HG02763 (cell line): Measurements from ENCODE around the gene FBXL7.

Experiments used
- ATAC-seq: cut with Tn5 transposase; IDR thresholded peaks from one replicate; pipeline ENCODE4 v1.9.1; 2021; ENCODE audit warnings: mild to moderate bottlenecking, moderate library complexity; ENCODE audit not compliant: unreplicated experiment

The FBXL7 gene

DNA sequence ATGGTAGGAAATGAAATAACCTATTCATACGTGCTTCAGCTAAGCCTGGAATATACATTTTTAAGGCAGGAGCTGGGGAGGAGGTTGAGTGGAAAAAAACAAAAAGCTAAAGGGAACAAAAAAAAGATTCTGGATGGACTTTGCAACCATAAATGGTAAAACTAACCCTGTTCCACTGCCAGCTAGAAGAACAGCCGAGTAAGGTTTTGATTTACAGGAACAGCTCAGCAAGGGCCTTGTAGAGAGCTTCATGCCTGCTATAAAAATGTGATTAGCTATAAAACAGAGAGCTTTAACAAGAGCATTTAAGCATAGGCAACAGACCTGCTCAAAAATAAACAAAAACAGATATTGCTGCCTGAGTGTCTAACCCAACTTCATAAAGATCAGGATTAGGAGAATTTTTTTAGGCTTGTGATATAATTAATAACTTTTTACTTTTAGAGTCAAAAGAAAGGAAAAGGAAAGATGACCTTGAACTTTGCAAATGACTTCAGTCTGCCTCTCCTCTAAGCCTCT, 194.8 kb downstream of the FBXL7 start:
- no peak for ATAC-seq

GRCh38 chr5:15695215-15695731, 195.3 kb downstream of the FBXL7 start:
- no peak for ATAC-seq

GRCh38 chr5:15700373-15700772, 200.4 kb downstream of the FBXL7 start:
- ATAC-seq, result no peak

- ATAC-seq, result no peak
Measured at GRCh38 chr5:15702102-15702501, 202.1 kb downstream of the FBXL7 start.

DNA sequence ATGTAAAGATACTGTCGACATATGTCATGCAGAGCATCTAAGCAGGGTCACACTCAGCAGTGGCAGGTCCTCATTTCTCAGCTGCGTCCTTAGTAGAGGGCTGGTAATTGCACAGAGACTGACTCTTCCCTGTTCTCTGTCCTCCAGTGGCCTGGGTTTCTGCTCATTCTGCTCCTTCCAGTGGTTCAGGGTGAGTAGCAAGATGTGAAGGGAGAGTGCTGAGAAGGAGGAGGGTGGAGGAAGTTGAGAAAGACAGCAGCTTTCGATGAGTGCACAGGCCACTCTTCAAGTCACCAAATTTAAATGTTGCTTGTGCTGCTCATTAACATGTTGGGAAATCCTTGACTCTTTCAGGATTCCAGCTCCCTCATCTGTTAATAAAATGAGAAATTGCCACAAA, 203.9 kb downstream of the FBXL7 start:
- no peak for ATAC-seq

- ATAC-seq, result no peak
Measured at GRCh38 chr5:15704397-15704947, 204.5 kb downstream of the FBXL7 start.

GRCh38 chr5:15707631-15708030, 207.7 kb downstream of the FBXL7 start:
- no peak for ATAC-seq

GRCh38 chr5:15711892-15712291, 211.9 kb downstream of the FBXL7 start:
- ATAC-seq, result no peak

- no peak for ATAC-seq
Measured at GRCh38 chr5:15715535-15715934, 215.6 kb downstream of the FBXL7 start.

GRCh38 chr5:15715967-15716366, 216.0 kb downstream of the FBXL7 start:
- no peak for ATAC-seq

- ATAC-seq, result no peak
Measured at GRCh38 chr5:15717001-15717400, 217.0 kb downstream of the FBXL7 start.

DNA sequence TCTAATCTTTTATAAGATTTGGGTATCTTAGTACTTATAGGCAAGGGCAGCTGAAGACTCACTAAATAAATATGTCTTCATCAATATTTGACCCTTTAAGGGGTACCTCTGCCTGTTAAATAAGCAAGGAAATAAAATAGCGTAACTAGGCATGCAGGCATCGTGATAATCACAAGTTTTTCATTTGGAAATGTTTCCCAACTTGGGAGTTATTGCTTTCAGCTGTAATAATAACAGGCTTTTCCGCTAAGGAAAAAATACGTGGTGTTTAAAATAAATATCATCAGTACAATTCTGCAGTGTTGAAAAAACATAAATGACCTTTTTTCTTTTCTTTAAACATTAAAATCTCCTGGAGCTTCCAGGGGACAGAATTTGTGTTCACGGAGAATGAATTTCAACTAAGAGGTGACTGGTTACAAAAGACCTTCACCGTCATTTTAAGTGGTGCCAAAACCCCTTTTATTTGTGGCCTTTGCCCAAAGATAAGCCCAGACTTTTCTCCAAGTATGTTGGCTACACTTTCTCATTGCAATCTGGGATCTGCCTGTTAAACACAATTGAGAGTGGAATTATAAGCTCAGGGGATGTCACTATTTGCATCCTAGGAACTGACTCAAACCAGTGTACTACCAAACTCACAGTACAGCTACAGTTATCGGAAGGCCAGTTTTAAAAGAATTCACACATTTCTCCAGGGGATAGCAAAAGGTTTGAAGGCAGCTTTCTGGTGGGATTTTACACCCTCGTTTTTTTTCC, 218.6 kb downstream of the FBXL7 start:
- ATAC-seq, result no peak

GRCh38 chr5:15719784-15720183, 219.8 kb downstream of the FBXL7 start:
- no peak for ATAC-seq

DNA sequence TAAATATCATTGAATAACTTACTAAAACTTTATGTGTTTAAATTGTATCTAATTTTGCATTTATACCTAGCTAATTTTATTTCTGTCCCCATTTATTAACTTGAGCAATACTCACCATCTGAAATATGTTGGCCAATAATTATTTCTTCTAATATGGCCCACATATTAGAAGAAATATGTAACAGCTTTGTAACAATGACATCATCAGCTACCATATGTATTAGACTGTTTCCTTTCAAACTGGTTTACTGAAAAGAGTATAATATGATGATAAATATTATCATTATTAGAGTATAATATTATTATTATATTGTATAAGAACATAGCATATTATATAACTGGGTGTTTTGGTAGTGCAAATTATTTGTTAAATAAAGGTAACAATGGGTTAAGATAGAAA, 220.5 kb downstream of the FBXL7 start:
- no peak for ATAC-seq

GRCh38 chr5:15722305-15722704, 222.3 kb downstream of the FBXL7 start:
- no peak for ATAC-seq

DNA sequence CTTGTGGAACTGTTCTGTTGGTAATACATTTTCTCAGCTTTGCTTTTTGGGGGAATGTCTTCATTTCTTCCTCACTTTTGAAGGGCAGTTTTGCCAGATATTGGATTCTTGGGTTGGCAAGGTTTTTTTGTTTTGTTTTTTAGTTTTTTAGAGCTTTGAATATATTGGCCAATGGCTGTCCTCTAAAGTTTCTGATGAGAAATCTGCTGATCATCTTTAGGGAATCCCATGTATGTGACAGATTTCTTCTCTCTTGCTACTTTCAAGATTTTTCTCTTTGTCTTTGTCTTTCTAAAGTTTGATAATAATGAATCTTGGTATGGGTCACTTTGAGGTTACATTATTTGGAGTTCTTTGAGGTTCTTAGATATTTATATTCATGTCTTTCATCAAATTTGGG, 227.4 kb downstream of the FBXL7 start:
- no peak for ATAC-seq

DNA sequence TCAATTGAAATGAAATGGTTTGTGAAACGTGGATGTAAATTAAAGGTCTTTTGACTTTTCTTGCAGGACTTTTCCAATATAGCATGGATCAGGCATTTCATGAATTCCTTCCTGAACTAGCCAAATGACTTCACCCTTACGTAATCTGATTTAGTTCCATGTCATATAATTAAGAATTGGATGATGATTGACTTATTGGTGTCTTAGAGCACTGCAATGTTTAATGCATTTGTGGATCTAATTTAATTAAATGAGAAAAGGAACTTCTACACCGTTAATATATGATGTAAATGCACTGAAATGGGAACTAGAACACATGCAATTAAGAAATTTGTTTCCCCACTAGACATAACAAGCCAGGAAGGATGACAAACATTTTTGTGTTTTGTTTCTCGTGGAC, 228.8 kb downstream of the FBXL7 start:
- no peak for ATAC-seq

DNA sequence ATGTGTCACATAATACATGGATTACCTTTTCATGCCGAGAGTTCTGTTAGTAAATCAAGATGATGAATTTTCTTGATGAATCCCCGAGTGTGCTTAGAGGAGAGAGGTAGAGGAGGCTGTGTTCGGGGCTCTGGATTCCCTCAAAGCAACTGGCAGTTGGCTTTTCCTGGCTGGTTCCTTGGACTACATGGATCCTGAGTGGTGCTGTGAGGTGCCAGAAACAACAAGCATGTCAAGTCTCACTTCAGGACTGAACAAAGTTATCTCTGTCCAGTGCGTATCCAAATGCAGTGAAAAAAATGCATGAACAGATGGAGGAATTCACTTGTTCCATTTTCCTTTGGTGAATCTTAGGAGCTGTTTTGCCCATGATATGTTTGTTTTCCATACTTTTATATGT, 231.7 kb downstream of the FBXL7 start:
- no peak for ATAC-seq

DNA sequence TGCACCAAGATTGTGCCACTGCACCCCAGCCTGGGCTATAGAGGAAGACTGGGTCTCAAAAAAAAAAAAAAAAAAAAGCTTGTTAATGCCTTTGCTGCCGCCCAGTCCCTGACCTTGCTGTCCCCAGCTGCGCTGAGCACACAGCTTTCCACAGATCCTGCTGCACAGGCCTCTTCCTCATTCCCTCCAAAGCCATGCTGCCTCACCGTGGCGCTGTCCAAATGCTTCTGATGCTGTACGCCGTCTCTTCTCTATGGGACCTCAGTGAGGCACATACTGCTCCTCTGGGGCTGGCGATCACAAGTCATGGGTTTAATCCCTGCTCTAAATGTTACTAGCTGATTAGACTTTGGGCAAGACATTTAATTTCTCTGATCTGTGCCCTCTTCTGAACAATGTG, 234.1 kb downstream of the FBXL7 start:
- ATAC-seq, result no peak

DNA sequence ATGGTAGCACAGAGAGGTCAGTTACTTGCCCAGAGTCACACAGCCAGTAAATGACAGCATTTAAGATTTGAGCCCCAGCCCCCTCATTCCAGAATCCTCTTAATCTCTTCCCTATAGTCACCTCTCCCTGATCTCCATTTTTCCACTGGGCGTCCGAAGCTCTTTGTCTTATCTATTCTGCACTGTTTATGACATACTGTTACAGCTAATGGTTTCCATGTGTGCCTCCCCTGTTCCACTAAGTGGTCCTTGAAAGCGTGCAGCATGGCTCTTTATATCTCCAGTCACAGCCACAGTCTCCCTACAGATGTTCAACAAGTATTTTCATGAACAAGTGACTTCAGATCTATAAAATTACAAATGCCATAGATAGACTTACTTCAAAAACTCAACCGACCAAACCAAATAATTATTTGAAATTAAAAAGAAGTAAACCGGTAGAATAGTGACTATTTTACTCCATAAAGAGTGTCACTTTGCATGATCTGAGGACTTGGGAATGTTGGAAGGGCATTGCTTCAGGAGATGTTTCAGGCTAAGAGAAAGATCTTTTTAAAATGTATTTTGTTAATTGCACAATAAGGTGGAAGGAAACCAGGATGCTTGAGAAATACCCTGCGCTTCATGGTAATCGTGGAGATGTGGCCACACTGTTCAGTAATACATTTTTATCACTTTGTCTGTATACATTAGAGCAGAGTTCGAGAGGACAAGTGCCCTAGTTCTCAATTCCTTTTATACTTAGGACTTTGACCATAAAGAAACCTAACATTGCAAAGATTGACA, 237.2 kb downstream of the FBXL7 start:
- ATAC-seq, result no peak

DNA sequence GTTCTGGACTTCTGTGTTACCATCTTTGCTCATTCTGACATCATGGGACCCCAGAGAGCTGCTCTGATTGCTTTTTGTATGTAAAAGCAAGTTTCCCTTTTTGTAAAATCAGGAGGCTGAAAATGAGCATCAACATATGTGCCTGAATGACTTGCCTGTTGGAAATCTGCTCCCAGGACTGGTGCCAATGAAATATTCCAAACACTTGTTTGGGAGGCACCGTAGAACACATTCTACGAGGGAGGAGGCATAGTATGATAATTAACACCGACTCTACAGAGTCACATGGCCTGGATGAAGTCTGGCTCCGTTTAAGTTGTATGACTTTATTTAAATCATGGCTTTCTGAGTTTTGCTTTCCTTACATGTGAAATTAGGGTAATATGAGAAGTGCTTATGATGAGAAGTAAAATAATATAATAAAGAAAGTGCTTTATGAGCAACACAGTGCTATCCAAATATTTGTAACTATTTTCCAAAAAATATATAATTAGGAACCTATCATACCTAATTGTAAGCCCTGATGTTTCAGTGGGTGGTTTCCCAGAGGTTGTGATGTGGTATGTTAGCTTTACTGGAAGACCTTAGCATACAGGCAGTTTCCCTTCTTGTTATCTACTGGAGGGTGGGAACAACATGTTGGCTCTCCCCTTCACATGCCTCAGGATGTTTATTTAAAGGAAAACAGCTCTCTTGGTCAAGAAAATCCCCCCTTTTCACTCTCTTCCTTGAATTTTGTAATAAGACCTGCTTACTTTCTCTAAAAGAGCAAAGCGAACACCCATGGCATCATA, 238.1 kb downstream of the FBXL7 start:
- no peak for ATAC-seq
